Activated T-cell treated with anti-CD3 and anti-CD28 coated beads for 1 hour (primary cell): ENCODE measurements around the gene OR52E2.
"Not testable (repeated sequence)": the region's sequence is repeated elsewhere in the genome, so short reads cannot be mapped to it uniquely, and the experiment has no call there.

Experiments used
- DNase-seq: peaks from one replicate; pipeline ENCODE4 v3.0.0-alpha.2; 2020; ENCODE audit warnings: low read depth

Gene OR52E2

GRCh38 chr11:5059391-5059790, at the start of gene OR52E2:
OR52E2 (minus strand) TSS chr11:5059627; CDS start chr11:5059627, 0 bp downstream.
- no peak for DNase-seq

GRCh38 chr11:5107285-5107684, 47.9 kb upstream of the OR52E2 start:
- no peak for DNase-seq

- DNase-seq: no peak
Observed at GRCh38 chr11:5103066-5103465, 43.6 kb upstream of the OR52E2 start.

GRCh38 chr11:5102246-5102645, 42.8 kb upstream of the OR52E2 start:
- no peak for DNase-seq

- DNase-seq: no peak
Observed at GRCh38 chr11:5096011-5096410, 36.6 kb upstream of the OR52E2 start.

GRCh38 chr11:5092821-5093585, 33.6 kb upstream of the OR52E2 start:
- DNase-seq: no peak

- no peak for DNase-seq
Observed at GRCh38 chr11:5090668-5091067, 31.2 kb upstream of the OR52E2 start.

GRCh38 chr11:5088556-5088955, 29.1 kb upstream of the OR52E2 start:
- DNase-seq: no peak

- no peak for DNase-seq
Observed at GRCh38 chr11:5083602-5084001, 24.2 kb upstream of the OR52E2 start.

GRCh38 chr11:5081405-5081804, 22.0 kb upstream of the OR52E2 start:
- no peak for DNase-seq

- DNase-seq: no peak
Observed at GRCh38 chr11:5071799-5072198, 12.4 kb upstream of the OR52E2 start.

- DNase-seq: no peak
Observed at GRCh38 chr11:5069272-5069671, 9.8 kb upstream of the OR52E2 start, which contains the start of gene OR52E1. OR52E1 (plus strand) TSS chr11:5069572.

GRCh38 chr11:5065027-5065426, 5.6 kb upstream of the OR52E2 start:
- DNase-seq: no peak

GRCh38 chr11:5058679-5059078, 748 bp downstream of the OR52E2 start:
- DNase-seq: not testable (repeated sequence)

GRCh38 chr11:5046754-5047330, 12.6 kb downstream of the OR52E2 start:
- no peak for DNase-seq

GRCh38 chr11:5046226-5046625, 13.2 kb downstream of the OR52E2 start, which contains the start of gene OR52J3:
OR52J3 (plus strand) TSS chr11:5046526; CDS start chr11:5046526, 0 bp downstream.
- no peak for DNase-seq

GRCh38 chr11:5043380-5043779, 16.0 kb downstream of the OR52E2 start:
- no peak for DNase-seq

GRCh38 chr11:5042091-5042490, 17.3 kb downstream of the OR52E2 start:
- DNase-seq: no peak

- DNase-seq: no peak
Observed at GRCh38 chr11:5040876-5041275, 18.6 kb downstream of the OR52E2 start.

GRCh38 chr11:5038341-5038740, 21.1 kb downstream of the OR52E2 start:
- DNase-seq: no peak

- no peak for DNase-seq
Observed at GRCh38 chr11:5037926-5038325, 21.5 kb downstream of the OR52E2 start.

- no peak for DNase-seq
Observed at GRCh38 chr11:5036669-5037068, 22.8 kb downstream of the OR52E2 start.

- DNase-seq: no peak
Observed at GRCh38 chr11:5021996-5022395, 37.4 kb downstream of the OR52E2 start.

- no peak for DNase-seq
Observed at GRCh38 chr11:5013012-5013411, 46.4 kb downstream of the OR52E2 start.
